ENCODE data around the gene OCSTAMP. TPM values are rescaled to one million over a fixed set of nuclear protein-coding genes. Genes with fewer than 3 reads are reported as not detected.

OCSTAMP gene
- total RNA-seq, 3 donors from 2014 or later (not counting 1 experiment from before 2014, with no cell fraction given) = not detected

- Histone ChIP-seq H3K27ac (ENCODE audit: low read length) (no peak overlapping the region), H3K4me1 (ENCODE audit: control insufficient read depth, insufficient read depth, low read length) (no peaks in the 10 kb centered on the region), H3K27me3 (ENCODE audit: control insufficient read depth, insufficient read depth, low read length) (no peaks in the 10 kb centered on the region), H3K9me3 (ENCODE audit: control insufficient read depth, insufficient read depth, low read length) (no peaks in the 10 kb centered on the region), H3K36me3 (ENCODE audit: control insufficient read depth, insufficient read depth, low read length) (no peaks in the 10 kb centered on the region), H3K4me3 (ENCODE audit: low read length) (no peak overlapping the region)
- Mint-ChIP-seq H3K9me3 (no peaks in the 10 kb centered on the region), H3K27ac (no peak overlapping the region), H3K36me3 (no peaks in the 10 kb centered on the region), H3K4me1 (no peaks in the 10 kb centered on the region), H3K4me3 (no peak overlapping the region), H3K27me3 (ENCODE audit: low read depth in 2 of 2) (peaks cover 4 to 17% of the 10 kb centered on the region in 2 donors)
- intact Hi-C loops (cut with micrococcal nuclease) = no loop called here
- no peak for DNase-seq
- TF ChIP-seq CTCF (IDR thresholded peaks at IDR 0.05) = no peak
- WGBS (ENCODE audit: insufficient coverage) = 64% methylated on average over 5 of the region's 6 CpGs
- ATAC-seq = no peak
Observed at GRCh38 chr20:46573234-46573633, 22.8 kb upstream of the OCSTAMP start.

- no peak for TF ChIP-seq CTCF (IDR thresholded peaks at IDR 0.05)
- Mint-ChIP-seq H3K27me3 (ENCODE audit: low read depth in 2 of 2) (peaks cover 4 to 19% of the 10 kb centered on the region in 2 donors), H3K9me3 (no peaks in the 10 kb centered on the region), H3K36me3 (no peaks in the 10 kb centered on the region), H3K4me1 (no peaks in the 10 kb centered on the region), H3K27ac (no peak overlapping the region), H3K4me3 (no peak overlapping the region)
- Histone ChIP-seq H3K36me3 (ENCODE audit: control insufficient read depth, insufficient read depth, low read length) (no peaks in the 10 kb centered on the region), H3K4me3 (ENCODE audit: low read length) (no peak overlapping the region), H3K4me1 (ENCODE audit: control insufficient read depth, insufficient read depth, low read length) (no peaks in the 10 kb centered on the region), H3K9me3 (ENCODE audit: control insufficient read depth, insufficient read depth, low read length) (no peaks in the 10 kb centered on the region), H3K27ac (ENCODE audit: low read length) (no peak overlapping the region), H3K27me3 (ENCODE audit: control insufficient read depth, insufficient read depth, low read length) (no peaks in the 10 kb centered on the region)
- ATAC-seq (no peak), DNase-seq (no peak)
- 100% methylated on average over 1 of the region's 3 CpGs for WGBS (ENCODE audit: insufficient coverage)
- intact Hi-C loops (cut with micrococcal nuclease) = no loop called here
Observed at GRCh38 chr20:46572790-46573189, 22.3 kb upstream of the OCSTAMP start.

GRCh38 chr20:46572153-46572552 lies 21.7 kb upstream of the OCSTAMP start:
- no peaks in the 10 kb centered on the region for H3K27me3 ChIP-seq (ENCODE audit: control insufficient read depth, insufficient read depth, low read length)
- DNase-seq = no peak
- H3K36me3 Mint-ChIP-seq = no peaks in the 10 kb centered on the region
- H3K9me3 ChIP-seq (ENCODE audit: control insufficient read depth, insufficient read depth, low read length) = no peaks in the 10 kb centered on the region
- 92% methylated on average over 8 of the region's 8 CpGs for WGBS (ENCODE audit: insufficient coverage)
- TF ChIP-seq CTCF (IDR thresholded peaks at IDR 0.05) = no peak
- no peak for ATAC-seq
- H3K36me3 ChIP-seq (ENCODE audit: control insufficient read depth, insufficient read depth, low read length) = no peaks in the 10 kb centered on the region
- no peaks in the 10 kb centered on the region for H3K4me1 ChIP-seq (ENCODE audit: control insufficient read depth, insufficient read depth, low read length)
- peaks cover 8 to 24% of the 10 kb centered on the region in 2 donors for H3K27me3 Mint-ChIP-seq (ENCODE audit: low read depth in 2 of 2)
- no peak overlapping the region for H3K27ac ChIP-seq (ENCODE audit: low read length)
- no peaks in the 10 kb centered on the region for H3K9me3 Mint-ChIP-seq
- no peak overlapping the region for H3K4me3 ChIP-seq (ENCODE audit: low read length)
- no peak overlapping the region for H3K4me3 Mint-ChIP-seq
- H3K27ac Mint-ChIP-seq = no peak overlapping the region
- no peaks in the 10 kb centered on the region for H3K4me1 Mint-ChIP-seq
- intact Hi-C loops (cut with micrococcal nuclease) = no loop called here

GRCh38 chr20:46571418-46571817 lies 21.0 kb upstream of the OCSTAMP start:
- no peak for ATAC-seq
- H3K27me3 Mint-ChIP-seq (ENCODE audit: low read depth in 2 of 2) = peaks cover 8 to 24% of the 10 kb centered on the region in 2 donors
- intact Hi-C loops (cut with micrococcal nuclease) = no loop called here
- no peaks in the 10 kb centered on the region for H3K4me1 Mint-ChIP-seq
- no peak overlapping the region for H3K27ac ChIP-seq (ENCODE audit: low read length)
- H3K27me3 ChIP-seq (ENCODE audit: control insufficient read depth, insufficient read depth, low read length) = no peaks in the 10 kb centered on the region
- no peaks in the 10 kb centered on the region for H3K36me3 ChIP-seq (ENCODE audit: control insufficient read depth, insufficient read depth, low read length)
- H3K9me3 Mint-ChIP-seq = no peaks in the 10 kb centered on the region
- no peak for TF ChIP-seq CTCF (IDR thresholded peaks at IDR 0.05)
- no peak overlapping the region for H3K27ac Mint-ChIP-seq
- H3K9me3 ChIP-seq (ENCODE audit: control insufficient read depth, insufficient read depth, low read length) = no peaks in the 10 kb centered on the region
- H3K4me1 ChIP-seq (ENCODE audit: control insufficient read depth, insufficient read depth, low read length) = no peaks in the 10 kb centered on the region
- H3K4me3 ChIP-seq (ENCODE audit: low read length) = no peak overlapping the region
- H3K4me3 Mint-ChIP-seq = no peak overlapping the region
- WGBS (ENCODE audit: insufficient coverage) = no CpG with 5 or more reads among the region's 2 CpGs
- DNase-seq = no peak
- no peaks in the 10 kb centered on the region for H3K36me3 Mint-ChIP-seq

All from natural killer cell (primary cell).